Measurements from ENCODE around the gene CCDC116. TPM values are rescaled to one million over a fixed set of nuclear protein-coding genes. Genes with fewer than 3 reads are reported as not detected.

CCDC116 gene, protein sequence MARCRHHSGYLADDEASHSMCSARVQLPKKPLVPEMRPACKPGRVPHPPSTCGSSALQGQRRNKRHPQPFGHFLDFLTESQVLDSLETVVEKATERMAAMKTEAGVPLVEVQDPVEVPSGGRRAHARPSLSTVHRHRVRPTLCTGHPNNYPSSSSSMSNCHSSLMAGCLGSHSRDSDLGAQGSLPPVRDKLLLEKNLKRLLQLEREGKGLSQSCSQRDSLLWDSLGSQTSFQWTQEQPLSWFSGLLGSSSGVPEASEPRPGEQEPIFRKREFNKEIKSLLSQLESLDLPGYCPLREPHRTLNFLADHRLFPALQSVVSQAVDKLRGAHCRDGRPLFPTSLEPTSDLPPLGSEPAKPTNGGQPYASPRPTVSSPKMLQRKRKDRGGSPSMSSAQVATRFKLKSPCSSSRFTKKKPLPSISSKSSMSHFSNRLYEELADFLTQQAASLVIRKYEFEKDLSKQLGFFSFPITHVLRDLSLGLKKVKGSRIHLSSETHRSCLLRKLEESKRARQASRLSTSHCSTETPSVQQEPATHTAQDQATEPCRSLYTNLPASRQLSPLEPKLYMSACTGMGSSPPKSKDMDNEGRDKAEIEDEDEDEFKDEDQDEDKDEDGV
- total RNA-seq (under 1 TPM in 4 of 5 donors, not detected in 1; 0.16 to 0.79 (median 0.66) TPM), total RNA-seq (0 to 0.95 (median 0.32) reads per million in 29 experiments)
- not detected for total RNA-seq (2013)

GRCh38 chr22:21632237-21632895, at the start of gene CCDC116:
TSS of gene CCDC116 (plus strand) at chr22:21632760. CDS start at chr22:21633182, 422 bp downstream.
- Histone ChIP-seq H3K27me3 (replicated peaks in 1 of 2; ENCODE audit: control insufficient read depth in 2 of 2, extremely low read depth in 1 of 2, insufficient read depth in 2 of 2, low read length in 1 of 2) (peaks cover 0 to 4% of the 10 kb centered on the region in 2 experiments), H3K4me3 (ENCODE audit: control insufficient read depth in 1 of 2, extremely low read depth in 1 of 2, low read length in 1 of 2) (no peak within 1 kb of the TSS), H3K27ac (ENCODE audit: low read length) (no peak within 1 kb of the TSS), H3K36me3 (ENCODE audit: control insufficient read depth in 2 of 2, extremely low read depth in 1 of 2, insufficient read depth in 1 of 2, low read length in 1 of 2) (peaks cover 0 to 12% of the 10 kb centered on the region in 2 donors), H3K9me3 (no peaks in the 10 kb centered on the region), H3K4me1 (ENCODE audit: control insufficient read depth in 1 of 2, extremely low read depth in 1 of 2, insufficient read depth in 2 of 2, low read length in 2 of 2) (peaks cover 7 to 36% of the 10 kb centered on the region in 2 experiments)
- POLR2A ChIA-PET: no interaction called here
- CTCF ChIA-PET: interaction anchor here (0.5 to 3.1 kb wide), 3 partner anchors 10 to 14 kb away, joined by 3 to 33 read pairs (median 5); partner anchors contain the start of gene SDF2L1 (in 1 of the 2)
- Mint-ChIP-seq H3K27me3 (no peaks in the 10 kb centered on the region), H3K4me3 (peak within 1 kb of the TSS in 1 of 3 donors; percentile 6), H3K27ac (peak within 1 kb of the TSS in 1 of 2 donors; percentile 61), H3K4me1 (peaks cover 18 to 29% (median 20%) of the 10 kb centered on the region in 3 donors), H3K36me3 (peaks cover 7% of the 10 kb centered on the region), H3K9me3 (no peaks in the 10 kb centered on the region)
- peak; percentile 26 to 79 (median 56) for DNase-seq
- peak; percentile 4 to 28 (median 11) for ATAC-seq (replicated peaks in 1 of 4)
- WGBS (ENCODE audit: insufficient coverage): 66% methylated on average over 27 of the region's 27 CpGs

GRCh38 chr22:21582801-21583740, 49.5 kb upstream of the CCDC116 start:
- H3K27ac Mint-ChIP-seq: peak overlapping the region; percentile 21 to 58
- no peak overlapping the region for H3K27ac ChIP-seq (ENCODE audit: low read length)
- ATAC-seq (replicated peaks in 1 of 4) (no peak), DNase-seq (no peak)
- WGBS (ENCODE audit: insufficient coverage): 82% methylated on average over 8 of the region's 10 CpGs
- H3K4me3 Mint-ChIP-seq: no peak overlapping the region
- no peaks in the 10 kb centered on the region for H3K27me3 Mint-ChIP-seq
- H3K36me3 Mint-ChIP-seq: peaks cover 9% of the 10 kb centered on the region
- peaks cover 3 to 8% of the 10 kb centered on the region in 2 donors for H3K36me3 ChIP-seq (ENCODE audit: control insufficient read depth in 2 of 2, extremely low read depth in 1 of 2, insufficient read depth in 1 of 2, low read length in 1 of 2)
- H3K4me3 ChIP-seq (ENCODE audit: control insufficient read depth in 1 of 2, extremely low read depth in 1 of 2, low read length in 1 of 2): no peak overlapping the region
- peaks cover 52 to 71% (median 70%) of the 10 kb centered on the region in 3 donors for H3K4me1 Mint-ChIP-seq
- no peaks in the 10 kb centered on the region for H3K27me3 ChIP-seq (replicated peaks in 1 of 2; ENCODE audit: control insufficient read depth in 2 of 2, extremely low read depth in 1 of 2, insufficient read depth in 2 of 2, low read length in 1 of 2)
- H3K9me3 ChIP-seq: no peaks in the 10 kb centered on the region
- ChIA-PET POLR2A (interaction anchor here in 1 of 2 donors (0.7 kb wide), 1 partner anchor 10 kb away, joined by 5 read pairs; no protein-coding TSS in a partner anchor), CTCF (no interaction called here)
- H3K9me3 Mint-ChIP-seq: no peaks in the 10 kb centered on the region
- H3K4me1 ChIP-seq (ENCODE audit: control insufficient read depth in 1 of 2, extremely low read depth in 1 of 2, insufficient read depth in 2 of 2, low read length in 2 of 2): peaks cover 0 to 74% of the 10 kb centered on the region in 2 experiments

DNA sequence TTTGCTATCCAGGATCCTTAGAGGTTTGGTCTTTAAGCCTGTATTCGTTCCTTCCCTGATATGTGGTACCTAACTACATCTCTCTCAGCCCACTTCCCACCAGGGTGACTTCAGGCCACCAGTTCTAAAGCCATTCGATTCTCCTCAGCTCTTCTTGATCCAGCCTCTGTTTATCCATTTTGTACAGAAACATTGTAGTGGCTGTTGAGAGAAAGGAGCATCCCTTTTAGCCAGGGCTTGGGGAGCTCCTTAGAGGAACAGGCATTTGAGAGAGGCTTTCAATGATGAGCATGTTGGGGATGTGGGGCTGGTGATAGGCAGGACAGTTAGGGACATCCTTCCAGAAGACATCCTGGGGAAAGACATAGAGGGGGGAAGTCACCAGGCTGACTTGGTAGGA, 47.2 kb upstream of the CCDC116 start:
- CTCF ChIA-PET: interaction anchor here in 1 of 2 donors (0.6 kb wide), 1 partner anchor 13 kb away, joined by 6 read pairs; no protein-coding TSS in a partner anchor

DNA sequence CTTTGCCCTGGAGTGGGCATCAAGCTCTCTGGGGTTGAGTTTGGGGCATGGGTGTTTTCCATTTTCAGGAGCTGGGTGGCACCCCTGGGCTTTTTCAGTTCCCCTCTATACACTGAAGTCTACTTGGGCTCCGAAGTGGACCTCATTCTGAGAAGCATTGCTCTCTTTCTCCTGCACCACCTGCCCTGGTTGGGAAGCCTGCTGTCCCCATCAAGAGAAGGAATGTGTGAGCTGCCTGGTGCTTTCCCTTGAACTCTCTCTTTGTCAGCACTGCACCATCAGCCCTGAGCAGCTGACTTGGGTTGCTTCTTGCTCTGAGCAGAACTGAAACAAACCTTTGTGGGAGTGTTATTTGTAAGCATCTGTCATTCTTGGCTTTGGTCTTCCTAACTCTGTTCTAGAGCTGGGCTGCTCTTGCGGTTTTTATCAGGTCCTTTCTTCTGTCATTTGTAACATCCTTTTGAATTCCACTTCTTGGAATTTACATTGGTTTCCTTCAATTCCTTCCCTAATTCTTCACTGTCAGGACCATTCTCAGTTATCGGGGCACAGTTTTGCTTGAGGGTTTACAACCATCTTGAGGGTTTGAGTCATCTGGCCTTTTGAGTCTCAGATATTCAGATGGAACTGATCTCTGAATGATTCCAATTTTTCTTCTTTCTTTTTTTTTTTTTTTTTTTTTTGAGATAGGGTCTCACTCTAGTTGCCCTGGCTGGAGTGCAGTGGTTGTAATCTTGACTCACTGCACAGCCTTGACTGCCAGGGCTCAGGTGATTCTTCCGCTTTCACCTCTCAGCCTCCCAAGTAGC, 44.6 kb upstream of the CCDC116 start:
- POLR2A ChIA-PET: no interaction called here
- H3K4me3 Mint-ChIP-seq: peak overlapping the region in 1 of 3 donors; percentile 47
- peak overlapping the region; percentile 56 to 84 for H3K27ac Mint-ChIP-seq

More for the DNA sequence above, 47.2 kb upstream of the CCDC116 start:
- Mint-ChIP-seq H3K27me3 (no peaks in the 10 kb centered on the region), H3K4me1 (peaks cover 53 to 66% (median 65%) of the 10 kb centered on the region in 3 donors), H3K27ac (peak overlapping the region in 1 of 2 donors; percentile 19), H3K4me3 (peak overlapping the region in 1 of 3 donors; percentile 8), H3K36me3 (peaks cover 13% of the 10 kb centered on the region), H3K9me3 (no peaks in the 10 kb centered on the region)
- H3K27me3 ChIP-seq (replicated peaks in 1 of 2; ENCODE audit: control insufficient read depth in 2 of 2, extremely low read depth in 1 of 2, insufficient read depth in 2 of 2, low read length in 1 of 2): no peaks in the 10 kb centered on the region
- POLR2A ChIA-PET: no interaction called here
- ATAC-seq (replicated peaks in 1 of 4) (no peak), DNase-seq (no peak)
- H3K4me1 ChIP-seq (ENCODE audit: control insufficient read depth in 1 of 2, extremely low read depth in 1 of 2, insufficient read depth in 2 of 2, low read length in 2 of 2): peaks cover 0 to 69% of the 10 kb centered on the region in 2 experiments
- no peaks in the 10 kb centered on the region for H3K9me3 ChIP-seq
- no peak overlapping the region for H3K27ac ChIP-seq (ENCODE audit: low read length)
- no CpG with 5 or more reads among the region's 2 CpGs for WGBS (ENCODE audit: insufficient coverage)
- H3K4me3 ChIP-seq (ENCODE audit: control insufficient read depth in 1 of 2, extremely low read depth in 1 of 2, low read length in 1 of 2): no peak overlapping the region
- H3K36me3 ChIP-seq (ENCODE audit: control insufficient read depth in 2 of 2, extremely low read depth in 1 of 2, insufficient read depth in 1 of 2, low read length in 1 of 2): peaks cover 3 to 4% of the 10 kb centered on the region in 2 donors

GRCh38 chr22:21589396-21589795, 43.2 kb upstream of the CCDC116 start:
- WGBS (ENCODE audit: insufficient coverage): 94% methylated on average over 7 of the region's 8 CpGs
- ATAC-seq (replicated peaks in 1 of 4): no peak
- CTCF ChIA-PET: interaction anchor here in 1 of 2 donors (0.8 kb wide), 1 partner anchor 58 kb away, joined by 3 read pairs; no protein-coding TSS in a partner anchor
- DNase-seq: no peak
- Mint-ChIP-seq H3K4me1 (peaks cover 69 to 79% (median 77%) of the 10 kb centered on the region in 3 donors), H3K27ac (no peak overlapping the region), H3K27me3 (no peaks in the 10 kb centered on the region), H3K4me3 (peak overlapping the region in 1 of 3 donors; percentile 34), H3K9me3 (no peaks in the 10 kb centered on the region), H3K36me3 (peaks cover 27% of the 10 kb centered on the region)
- H3K4me1 ChIP-seq (ENCODE audit: control insufficient read depth in 1 of 2, extremely low read depth in 1 of 2, insufficient read depth in 2 of 2, low read length in 2 of 2): peaks cover 0 to 58% of the 10 kb centered on the region in 2 experiments
- POLR2A ChIA-PET: no interaction called here
- no peak overlapping the region for H3K4me3 ChIP-seq (ENCODE audit: control insufficient read depth in 1 of 2, extremely low read depth in 1 of 2, low read length in 1 of 2)
- H3K27me3 ChIP-seq (replicated peaks in 1 of 2; ENCODE audit: control insufficient read depth in 2 of 2, extremely low read depth in 1 of 2, insufficient read depth in 2 of 2, low read length in 1 of 2): no peaks in the 10 kb centered on the region
- no peak overlapping the region for H3K27ac ChIP-seq (ENCODE audit: low read length)
- peaks cover 3 to 17% of the 10 kb centered on the region in 2 donors for H3K36me3 ChIP-seq (ENCODE audit: control insufficient read depth in 2 of 2, extremely low read depth in 1 of 2, insufficient read depth in 1 of 2, low read length in 1 of 2)
- H3K9me3 ChIP-seq: no peaks in the 10 kb centered on the region

More for the DNA sequence above, 44.6 kb upstream of the CCDC116 start:
- Mint-ChIP-seq H3K36me3 (peaks cover 15% of the 10 kb centered on the region), H3K4me1 (peaks cover 63 to 72% (median 71%) of the 10 kb centered on the region in 3 donors), H3K9me3 (no peaks in the 10 kb centered on the region), H3K27me3 (no peaks in the 10 kb centered on the region)
- H3K36me3 ChIP-seq (ENCODE audit: control insufficient read depth in 2 of 2, extremely low read depth in 1 of 2, insufficient read depth in 1 of 2, low read length in 1 of 2): peaks cover 3 to 8% of the 10 kb centered on the region in 2 donors
- peak in 2 of 35 experiments; percentile 17 to 28 for DNase-seq
- H3K27ac ChIP-seq (ENCODE audit: low read length): no peak overlapping the region
- no peaks in the 10 kb centered on the region for H3K27me3 ChIP-seq (replicated peaks in 1 of 2; ENCODE audit: control insufficient read depth in 2 of 2, extremely low read depth in 1 of 2, insufficient read depth in 2 of 2, low read length in 1 of 2)
- no CpG with 5 or more reads among the region's 4 CpGs for WGBS (ENCODE audit: insufficient coverage)
- peaks cover 0 to 59% of the 10 kb centered on the region in 2 experiments for H3K4me1 ChIP-seq (ENCODE audit: control insufficient read depth in 1 of 2, extremely low read depth in 1 of 2, insufficient read depth in 2 of 2, low read length in 2 of 2)
- ATAC-seq (replicated peaks in 1 of 4): peak; percentile 20 to 67 (median 50)
- no peak overlapping the region for H3K4me3 ChIP-seq (ENCODE audit: control insufficient read depth in 1 of 2, extremely low read depth in 1 of 2, low read length in 1 of 2)
- H3K9me3 ChIP-seq: no peaks in the 10 kb centered on the region
- CTCF ChIA-PET: interaction anchor here (0.6 to 0.7 kb wide), 2 partner anchors 9 to 361 kb away, joined by 4 read pairs; no protein-coding TSS in a partner anchor

Measured in T-cell (primary cell).